ENCODE results near the gene OR1S2.
"Not testable (repeated sequence)": the region's sequence is repeated elsewhere in the genome, so short reads cannot be mapped to it uniquely, and the experiment has no call there.

The OR1S2 gene, protein sequence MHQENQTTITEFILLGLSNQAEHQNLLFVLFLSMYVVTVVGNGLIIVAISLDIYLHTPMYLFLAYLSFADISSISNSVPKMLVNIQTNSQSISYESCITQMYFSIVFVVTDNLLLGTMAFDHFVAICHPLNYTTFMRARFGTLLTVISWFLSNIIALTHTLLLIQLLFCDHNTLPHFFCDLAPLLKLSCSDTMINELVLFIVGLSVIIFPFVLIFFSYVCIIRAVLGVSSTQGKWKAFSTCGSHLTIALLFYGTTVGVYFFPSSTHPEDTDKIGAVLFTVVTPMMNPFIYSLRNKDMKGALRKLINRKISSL

DNA sequence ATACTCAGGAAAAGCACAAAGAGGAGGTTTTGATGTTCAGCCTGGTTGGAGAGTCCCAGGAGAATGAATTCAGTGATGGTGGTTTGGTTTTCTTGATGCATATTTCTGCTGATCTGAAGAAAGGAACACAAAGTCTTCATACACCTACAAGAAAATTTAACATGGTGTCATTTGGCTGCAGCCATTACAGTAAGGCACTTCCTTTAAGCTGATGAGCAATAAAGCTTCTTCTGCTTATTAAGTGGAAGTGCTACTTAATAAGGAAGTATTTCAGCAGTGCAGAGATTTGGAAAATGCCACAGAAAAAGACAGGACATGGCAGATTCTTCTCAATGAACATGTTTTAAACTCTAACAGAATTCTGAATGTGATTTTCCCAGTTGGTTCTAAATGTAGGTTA is at the start of gene OR1S2:
Gene OR1S2, minus strand, starts transcription at position 101 of the 400 bp plus-strand sequence. Its CDS starts 0 bp downstream, at position 101.
- DNase-seq: no peak

DNA sequence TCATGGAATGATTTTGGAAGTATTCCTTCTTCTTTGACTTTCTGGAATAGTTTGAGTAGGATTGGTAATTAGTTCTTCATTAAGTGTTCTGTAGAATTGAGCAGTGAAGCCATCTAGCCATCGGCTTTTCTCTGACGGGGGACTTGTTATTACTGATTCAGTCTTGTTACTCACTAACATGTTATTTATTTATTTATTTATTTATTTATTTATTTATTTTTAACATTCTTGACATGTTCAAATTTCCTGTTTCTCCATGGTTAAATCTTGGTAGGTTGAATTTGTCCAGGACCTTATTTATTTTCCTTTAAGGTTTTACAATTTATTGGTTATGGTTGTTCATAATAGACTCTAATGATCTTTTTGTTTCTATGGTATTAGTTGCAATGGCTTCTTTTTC is 40.0 kb upstream of the OR1S2 start:
- no peak for DNase-seq

DNA sequence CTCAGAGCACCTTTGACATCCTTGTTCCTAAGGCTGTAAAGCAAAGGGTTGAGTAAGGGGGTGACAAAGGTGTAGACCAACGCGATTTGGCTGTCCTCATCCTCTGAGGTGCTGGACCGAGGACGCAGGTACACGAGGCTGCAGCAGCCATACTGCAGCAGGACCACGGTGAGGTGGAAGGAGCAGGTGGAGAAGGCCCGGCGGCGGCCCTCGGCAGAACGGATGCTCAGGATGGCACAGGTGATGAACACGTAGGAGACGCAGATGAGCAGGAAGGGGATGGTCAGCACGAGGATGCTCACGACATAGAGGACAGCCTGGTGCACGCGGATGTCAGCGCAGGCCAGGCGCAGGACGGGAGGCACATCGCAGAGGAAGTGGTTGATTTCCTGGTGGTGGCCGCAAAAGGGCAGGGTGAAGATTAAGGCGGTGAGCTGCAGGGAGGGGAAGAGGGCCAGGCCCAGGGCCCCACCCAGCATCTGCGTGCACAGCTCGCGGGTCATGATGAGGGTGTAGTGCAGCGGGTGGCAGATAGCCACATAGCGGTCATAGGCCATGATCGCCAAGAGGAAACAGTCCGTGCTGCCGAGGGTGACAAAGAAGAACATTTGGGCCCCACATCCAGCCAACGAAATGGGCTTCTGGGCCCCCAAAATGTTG is 24.1 kb upstream of the OR1S2 start:
- DNase-seq: no peak

DNA sequence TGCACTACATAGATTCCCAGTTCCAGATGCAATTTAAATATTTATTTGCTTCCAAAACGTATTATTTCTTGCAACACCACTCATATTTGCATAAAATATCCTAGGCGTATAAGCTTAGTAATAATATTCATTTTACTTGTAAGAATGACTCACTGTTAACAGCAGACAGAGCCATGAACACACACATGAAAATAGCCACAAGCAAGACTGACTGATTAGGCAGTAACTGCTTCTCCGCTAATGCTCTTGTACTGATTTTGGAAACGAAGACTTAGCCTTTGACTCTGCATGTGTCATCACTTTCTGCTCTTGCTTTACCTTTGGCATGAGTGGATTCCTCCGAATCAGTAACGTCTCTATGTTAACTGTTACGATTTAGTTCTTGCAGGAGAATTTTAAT is 18.8 kb upstream of the OR1S2 start:
- no peak for DNase-seq

DNA sequence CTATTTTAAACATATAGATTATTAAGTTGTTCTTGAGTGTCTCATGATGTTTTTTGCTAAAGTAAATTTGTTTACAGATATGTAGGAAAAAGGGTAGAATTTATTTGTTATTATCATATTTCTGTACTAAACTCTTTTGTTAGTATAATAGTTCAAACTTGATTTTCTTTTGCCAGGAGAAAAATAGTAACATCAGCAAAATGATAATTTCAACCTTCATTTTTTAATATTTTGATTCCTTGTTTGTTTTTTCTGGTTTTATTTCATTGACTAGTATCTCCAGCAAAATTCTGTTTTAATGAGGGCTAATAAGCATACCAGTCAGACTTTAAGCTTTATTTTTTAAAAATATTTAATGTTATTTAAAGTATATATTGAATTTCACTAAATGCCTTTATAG is 12.5 kb upstream of the OR1S2 start:
- DNase-seq: no peak

DNA sequence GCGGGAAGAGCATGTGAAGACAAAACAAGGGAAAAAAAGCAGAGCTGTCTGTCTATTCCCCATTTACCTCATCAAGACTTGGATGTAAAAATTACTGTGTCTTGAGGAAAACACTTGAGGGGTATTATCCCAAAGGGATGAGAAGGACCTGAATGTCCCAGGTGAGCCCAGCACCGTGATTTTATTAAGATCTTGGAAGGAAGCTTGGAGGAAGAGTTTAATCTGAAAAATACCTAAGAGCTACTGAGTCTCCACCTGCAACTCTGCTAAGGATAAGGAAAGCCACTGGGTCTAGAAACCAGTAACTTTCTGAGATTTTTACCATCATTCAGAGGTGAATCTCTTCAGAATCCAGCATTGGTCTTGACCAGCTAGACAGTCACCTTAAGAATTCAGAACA is 8.5 kb upstream of the OR1S2 start, which contains the start of gene OR1S1:
Gene OR1S1, plus strand, starts transcription at position 301 of the 400 bp plus-strand sequence.
- not testable (repeated sequence) for DNase-seq

DNA sequence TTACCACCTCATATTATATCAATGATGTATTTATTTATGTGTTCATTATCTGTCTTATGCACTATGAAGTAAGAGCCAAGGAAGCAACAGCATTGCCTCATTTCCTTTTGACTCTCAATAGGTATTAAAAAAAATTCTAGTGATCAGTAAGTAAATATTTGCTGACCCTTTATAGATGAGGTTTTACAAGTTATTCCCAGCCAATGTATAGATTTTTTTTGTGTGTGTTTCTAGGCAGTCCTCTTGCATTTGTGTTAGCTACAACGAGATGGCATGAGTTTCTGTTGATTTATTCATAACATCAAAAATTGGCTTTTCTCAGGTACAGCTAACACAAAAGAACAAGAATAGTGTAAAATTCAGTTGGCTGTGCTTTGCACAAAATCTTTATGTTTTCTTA is 4.7 kb downstream of the OR1S2 start:
- no peak for DNase-seq

DNA sequence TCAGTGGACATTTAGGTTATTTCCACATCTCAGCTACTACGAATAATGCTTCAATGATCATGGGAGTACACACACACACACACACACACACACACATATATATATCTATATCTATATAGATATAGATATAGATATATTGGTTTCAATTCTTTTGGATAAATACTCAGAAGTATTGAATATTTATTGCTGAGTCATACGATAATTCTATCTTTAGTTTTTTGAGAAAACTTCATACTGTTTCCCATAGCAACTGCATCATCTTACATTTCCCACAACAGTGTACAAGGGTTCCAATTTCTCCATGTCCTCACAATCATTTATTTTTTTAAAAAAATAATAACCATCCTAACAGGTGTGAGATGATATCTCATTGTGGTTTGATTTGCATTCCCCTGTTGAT is 8.0 kb downstream of the OR1S2 start:
- DNase-seq: no peak

DNA sequence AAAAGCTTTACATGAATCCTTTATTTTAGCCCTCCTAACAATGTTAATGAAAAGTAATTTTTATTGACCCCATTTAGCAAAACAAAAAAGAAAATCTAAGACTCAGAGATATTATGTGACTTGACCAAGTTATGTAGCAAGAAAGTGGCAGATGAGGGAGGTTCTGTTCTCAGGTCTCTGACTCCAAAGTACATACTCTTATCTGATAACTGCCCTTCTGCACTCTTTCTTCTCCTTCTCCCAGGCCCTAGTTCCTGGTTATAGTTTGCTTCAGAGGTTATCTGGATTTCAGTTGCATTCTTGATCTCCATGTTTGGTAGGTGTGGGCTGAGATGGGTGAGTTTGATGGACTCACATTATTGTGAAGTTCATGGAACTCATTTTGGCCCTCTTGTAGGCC is 10.6 kb downstream of the OR1S2 start:
- no peak for DNase-seq

DNA sequence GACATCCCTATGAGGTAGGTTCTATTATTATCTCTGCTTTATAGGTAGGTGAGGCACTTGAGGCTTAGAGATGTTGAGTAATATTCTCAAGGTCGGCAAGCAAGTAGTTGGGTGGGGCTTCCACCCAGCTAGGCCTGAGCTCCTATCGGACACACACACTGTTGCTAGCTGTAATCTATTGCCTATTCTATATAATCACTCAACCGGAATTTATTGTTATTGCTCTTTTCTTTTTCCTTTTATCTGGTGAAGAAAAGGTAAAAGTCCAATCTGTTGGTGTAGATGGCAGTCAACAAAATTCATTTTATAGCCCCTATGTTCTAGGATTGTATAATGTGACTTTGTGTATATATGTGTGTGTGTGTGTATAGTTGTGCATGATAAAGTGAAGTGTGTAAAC is 11.7 kb downstream of the OR1S2 start:
- no peak for DNase-seq

DNA sequence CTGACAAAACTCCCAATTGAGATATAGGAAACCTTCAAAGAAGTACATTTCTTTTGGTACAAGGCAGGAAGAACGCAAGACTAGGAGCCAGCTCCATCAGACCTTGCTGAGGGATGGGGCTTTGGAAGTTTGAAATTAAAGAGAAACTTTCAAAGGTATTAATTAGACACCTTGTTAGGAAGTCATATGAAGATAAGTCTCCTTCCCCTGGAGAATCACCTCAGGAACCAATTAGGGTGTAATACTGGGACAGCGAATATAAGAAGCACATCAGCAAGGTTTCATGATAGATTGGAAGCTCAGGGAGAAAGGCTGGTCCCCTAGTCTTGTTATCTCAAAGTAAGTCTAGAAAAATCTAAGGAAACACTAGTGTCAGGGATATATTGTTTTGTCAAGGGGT is 15.2 kb downstream of the OR1S2 start, which contains the start of gene OR9Q2:
Gene OR9Q2, plus strand, starts transcription at position 301 of the 400 bp plus-strand sequence. CDS start 1,421 bp downstream, outside the sequence.
- no peak for DNase-seq

DNA sequence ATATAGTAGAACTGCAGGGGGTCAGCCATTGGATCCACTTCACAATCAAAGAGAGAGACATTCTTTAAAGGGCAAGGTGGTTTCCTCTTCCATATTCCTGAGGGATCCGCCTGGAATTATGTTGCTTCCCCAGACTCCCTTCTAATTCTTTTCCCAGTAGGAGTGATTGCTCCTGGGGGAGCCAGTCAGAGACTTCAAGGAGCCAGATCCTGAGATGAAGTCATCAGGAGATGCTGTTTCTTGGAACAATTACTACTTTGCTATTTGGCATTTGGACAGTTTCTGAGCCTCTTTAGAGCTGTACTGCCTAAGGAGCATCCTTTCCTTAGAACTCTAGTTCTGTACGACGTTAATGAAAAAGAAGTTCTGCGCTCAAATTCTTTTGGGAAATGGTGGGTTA is 17.0 kb downstream of the OR1S2 start:
- no peak for DNase-seq

DNA sequence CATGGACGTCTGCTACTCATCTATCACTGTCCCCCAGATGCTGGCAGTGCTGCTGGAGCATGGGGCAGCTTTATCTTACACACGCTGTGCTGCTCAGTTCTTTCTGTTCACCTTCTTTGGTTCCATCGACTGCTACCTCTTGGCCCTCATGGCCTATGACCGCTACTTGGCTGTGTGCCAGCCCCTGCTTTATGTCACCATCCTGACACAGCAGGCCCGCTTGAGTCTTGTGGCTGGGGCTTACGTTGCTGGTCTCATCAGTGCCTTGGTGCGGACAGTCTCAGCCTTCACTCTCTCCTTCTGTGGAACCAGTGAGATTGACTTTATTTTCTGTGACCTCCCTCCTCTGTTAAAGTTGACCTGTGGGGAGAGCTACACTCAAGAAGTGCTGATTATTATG is 24.3 kb downstream of the OR1S2 start:
- DNase-seq: no peak

DNA sequence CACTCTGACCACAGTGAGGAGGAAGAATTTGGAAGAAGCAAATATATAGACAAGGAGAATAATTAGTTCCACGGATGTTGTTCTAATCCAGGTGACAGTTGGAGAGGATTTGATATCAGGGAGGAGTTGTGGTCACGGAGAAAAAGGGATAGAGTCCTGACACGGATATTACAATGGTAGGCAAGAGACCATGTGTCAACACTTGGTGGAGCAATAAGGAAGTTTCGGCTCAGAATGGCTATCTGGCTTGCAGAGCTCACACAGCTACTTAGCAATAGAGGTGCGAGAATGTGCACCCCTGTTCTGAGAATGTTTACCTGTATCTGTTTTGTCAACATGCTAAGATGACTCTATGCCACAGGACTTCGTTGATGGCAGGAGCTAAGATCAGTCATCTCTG is 25.5 kb downstream of the OR1S2 start:
- DNase-seq: no peak

DNA sequence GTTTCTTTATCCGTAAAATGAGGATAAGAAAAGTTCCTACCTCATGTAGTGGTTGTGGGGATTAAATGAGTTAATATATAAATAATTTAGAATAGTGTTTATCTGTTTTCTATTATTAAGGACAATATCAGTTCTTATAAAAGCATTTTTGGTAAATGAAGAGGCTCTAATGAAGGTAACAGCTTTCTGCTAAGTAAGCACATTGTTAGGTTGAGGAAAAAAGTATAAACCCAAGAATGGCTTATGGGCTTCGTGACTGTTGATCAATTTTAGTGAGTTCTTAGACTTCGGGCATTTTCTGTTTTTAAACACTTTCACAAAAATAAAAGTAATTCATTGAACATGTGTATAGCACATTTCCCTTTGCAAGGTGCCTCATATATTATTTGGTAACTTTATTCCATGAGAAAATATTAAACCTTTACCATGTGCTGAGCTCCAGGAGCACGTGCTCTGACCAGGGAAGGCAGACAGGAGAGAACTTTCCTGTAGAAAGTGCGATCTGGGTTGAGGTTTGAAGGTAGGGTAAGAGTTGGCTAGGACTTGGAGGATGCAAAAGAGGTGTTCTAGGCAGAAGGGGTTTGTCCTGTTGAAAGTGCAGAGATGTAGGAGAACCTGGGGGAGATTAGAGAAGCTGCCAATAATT is 26.4 kb downstream of the OR1S2 start:
- no peak for DNase-seq

DNA sequence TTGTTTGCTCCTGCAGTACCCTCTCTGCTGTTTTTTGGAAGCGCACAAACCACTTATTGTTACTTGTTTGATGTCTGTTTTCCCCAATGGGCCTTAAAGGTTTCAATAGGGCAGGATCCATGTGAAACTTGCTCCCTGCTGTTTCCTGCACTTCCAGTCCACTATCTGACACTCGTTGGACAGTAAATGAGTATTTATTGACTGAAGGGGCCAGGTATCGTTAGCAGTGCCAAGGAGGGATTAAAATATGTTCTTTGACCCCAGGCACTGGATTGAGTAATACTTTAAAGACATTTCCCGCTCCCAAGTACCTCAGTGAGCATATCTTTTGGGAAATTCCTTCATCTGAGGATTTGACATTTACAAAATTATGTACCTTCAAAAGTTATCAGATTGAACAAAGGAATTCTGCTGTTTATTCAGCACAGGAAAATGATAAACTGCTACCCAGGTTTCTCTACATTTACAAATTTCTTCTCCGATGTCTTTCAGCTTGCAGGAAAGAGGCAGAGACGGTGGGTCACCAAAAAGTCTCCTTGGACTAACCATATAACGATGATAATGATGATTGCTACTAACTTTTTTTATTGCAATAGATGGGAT is 38.3 kb downstream of the OR1S2 start:
- DNase-seq: no peak

DNA sequence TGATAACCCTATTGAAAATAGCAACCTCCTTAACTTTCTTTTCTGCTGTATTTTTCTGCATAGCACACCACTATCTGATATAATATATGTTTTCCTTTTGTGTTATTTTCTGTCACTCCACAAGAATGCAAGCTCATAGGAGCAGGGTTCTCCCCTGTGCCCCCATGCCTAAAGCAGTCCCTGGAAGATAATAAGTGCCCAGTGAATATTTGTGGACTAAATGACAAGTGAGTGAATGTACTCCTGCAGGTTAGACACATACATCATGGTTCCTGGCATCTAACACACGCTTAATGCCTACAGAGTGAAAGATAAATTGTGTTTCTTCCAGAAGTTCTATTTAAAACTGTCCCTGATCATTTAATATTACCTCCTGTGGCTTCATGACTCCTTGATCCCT is 39.0 kb downstream of the OR1S2 start:
- no peak for DNase-seq

DNA sequence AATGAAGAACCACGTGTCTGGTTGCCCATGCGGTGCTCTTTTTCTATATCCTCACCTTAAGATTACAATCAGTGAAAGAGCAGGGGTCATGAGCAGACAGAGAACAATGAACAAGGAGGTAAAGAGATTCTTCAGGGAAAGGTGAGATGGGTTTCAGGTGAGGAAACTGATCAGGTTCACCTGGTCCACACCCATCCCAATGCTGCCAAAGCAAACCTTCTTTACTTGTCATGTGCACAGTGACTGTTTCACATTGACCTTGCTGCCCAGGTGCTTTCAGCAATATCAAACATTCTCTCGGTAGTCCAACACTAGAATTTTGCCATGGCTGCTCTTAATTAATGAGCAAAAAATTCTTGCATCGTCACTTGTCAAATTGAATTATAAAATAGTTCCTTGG is 39.6 kb downstream of the OR1S2 start:
- no peak for DNase-seq

Data from NCI-H1694 (cell line).